ENCODE results near the gene KRTAP5-6.
"Not testable (repeated sequence)": the region's sequence is repeated elsewhere in the genome, so short reads cannot be mapped to it uniquely, and the experiment has no call there.

Gene KRTAP5-6

GRCh38 chr11:1669546-1670218, 27.3 kb upstream of the KRTAP5-6 start:
- Histone ChIP-seq H3K9me3 (no peaks in the 10 kb centered on the region), H3K4me1 (no peaks in the 10 kb centered on the region), H3K36me3 (replicated peaks) (no peaks in the 10 kb centered on the region), H3K4me3 (no peak overlapping the region), H3K27me3 (ENCODE audit: low read depth) (peaks cover 42% of the 10 kb centered on the region)
- in situ Hi-C loops (cut with MboI; ENCODE audit: low sequenced_read_pairs) = no loop called here
- DNase-seq (ENCODE audit: low spot score in 2 of 2) = no peak

- H3K9me3 ChIP-seq; H3K4me1 ChIP-seq; in situ Hi-C loops (cut with MboI; ENCODE audit: low sequenced_read_pairs); DNase-seq (ENCODE audit: low spot score in 2 of 2); H3K36me3 ChIP-seq (replicated peaks); H3K4me3 ChIP-seq: not testable (repeated sequence)
- peaks cover 50% of the 10 kb centered on the region for H3K27me3 ChIP-seq (ENCODE audit: low read depth)
These were observed 26.5 kb upstream of the KRTAP5-6 start for GRCh38 chr11:1670457-1670856.

- in situ Hi-C loops (cut with MboI; ENCODE audit: low sequenced_read_pairs) = no loop called here
- Histone ChIP-seq H3K4me1 (no peaks in the 10 kb centered on the region), H3K36me3 (replicated peaks) (no peaks in the 10 kb centered on the region), H3K4me3 (no peak overlapping the region), H3K27me3 (ENCODE audit: low read depth) (peaks cover 55% of the 10 kb centered on the region), H3K9me3 (no peaks in the 10 kb centered on the region)
- no peak for DNase-seq (ENCODE audit: low spot score in 2 of 2)
These were observed 26.1 kb upstream of the KRTAP5-6 start for GRCh38 chr11:1670905-1671371.

- no peak for DNase-seq (ENCODE audit: low spot score in 2 of 2)
- in situ Hi-C loops (cut with MboI; ENCODE audit: low sequenced_read_pairs) = no loop called here
- Histone ChIP-seq H3K36me3 (replicated peaks) (no peaks in the 10 kb centered on the region), H3K27me3 (ENCODE audit: low read depth) (peaks cover 62% of the 10 kb centered on the region), H3K4me1 (no peaks in the 10 kb centered on the region), H3K9me3 (no peaks in the 10 kb centered on the region), H3K4me3 (no peak overlapping the region)
These were observed 25.3 kb upstream of the KRTAP5-6 start for GRCh38 chr11:1671658-1672057.

GRCh38 chr11:1672613-1673350, 24.2 kb upstream of the KRTAP5-6 start:
- Histone ChIP-seq H3K9me3 (no peaks in the 10 kb centered on the region), H3K36me3 (replicated peaks) (no peaks in the 10 kb centered on the region), H3K4me1 (no peaks in the 10 kb centered on the region), H3K4me3 (no peak overlapping the region), H3K27me3 (ENCODE audit: low read depth) (peaks cover 62% of the 10 kb centered on the region)
- DNase-seq (ENCODE audit: low spot score in 2 of 2) = no peak
- in situ Hi-C loops (cut with MboI; ENCODE audit: low sequenced_read_pairs) = no loop called here

GRCh38 chr11:1673446-1674172, 23.4 kb upstream of the KRTAP5-6 start:
- in situ Hi-C loops (cut with MboI; ENCODE audit: low sequenced_read_pairs) = no loop called here
- Histone ChIP-seq H3K4me3 (no peak overlapping the region), H3K4me1 (no peaks in the 10 kb centered on the region), H3K36me3 (replicated peaks) (no peaks in the 10 kb centered on the region), H3K27me3 (ENCODE audit: low read depth) (peaks cover 60% of the 10 kb centered on the region), H3K9me3 (no peaks in the 10 kb centered on the region)
- no peak for DNase-seq (ENCODE audit: low spot score in 2 of 2)

- in situ Hi-C loops (cut with MboI; ENCODE audit: low sequenced_read_pairs) = no loop called here
- no peak overlapping the region for H3K4me3 ChIP-seq
- H3K4me1 ChIP-seq = no peaks in the 10 kb centered on the region
- H3K27me3 ChIP-seq (ENCODE audit: low read depth) = peaks cover 53% of the 10 kb centered on the region
- DNase-seq (ENCODE audit: low spot score in 2 of 2) = no peak
- H3K36me3 ChIP-seq (replicated peaks) = no peaks in the 10 kb centered on the region
- no peaks in the 10 kb centered on the region for H3K9me3 ChIP-seq
These were observed 22.5 kb upstream of the KRTAP5-6 start for GRCh38 chr11:1674173-1675131.

- no peak overlapping the region for H3K4me3 ChIP-seq
- no peaks in the 10 kb centered on the region for H3K9me3 ChIP-seq
- H3K27me3 ChIP-seq (ENCODE audit: low read depth) = peaks cover 47% of the 10 kb centered on the region
- in situ Hi-C loops (cut with MboI; ENCODE audit: low sequenced_read_pairs) = no loop called here
- no peak for DNase-seq (ENCODE audit: low spot score in 2 of 2)
- no peaks in the 10 kb centered on the region for H3K36me3 ChIP-seq (replicated peaks)
- no peaks in the 10 kb centered on the region for H3K4me1 ChIP-seq
These were observed 21.3 kb upstream of the KRTAP5-6 start for GRCh38 chr11:1675536-1676228.

- no peaks in the 10 kb centered on the region for H3K36me3 ChIP-seq (replicated peaks)
- in situ Hi-C loops (cut with MboI; ENCODE audit: low sequenced_read_pairs) = no loop called here
These were observed 20.7 kb upstream of the KRTAP5-6 start for GRCh38 chr11:1676229-1676740.

GRCh38 chr11:1679881-1680280, 17.1 kb upstream of the KRTAP5-6 start:
- Histone ChIP-seq H3K36me3 (replicated peaks) (no peaks in the 10 kb centered on the region), H3K27me3 (ENCODE audit: low read depth) (peaks cover 18% of the 10 kb centered on the region), H3K4me3 (no peak overlapping the region), H3K9me3 (no peaks in the 10 kb centered on the region), H3K4me1 (no peaks in the 10 kb centered on the region)
- in situ Hi-C loops (cut with MboI; ENCODE audit: low sequenced_read_pairs) = no loop called here
- no peak for DNase-seq (ENCODE audit: low spot score in 2 of 2)

More at GRCh38 chr11:1676229-1676740, 20.7 kb upstream of the KRTAP5-6 start:
- Histone ChIP-seq H3K9me3 (no peaks in the 10 kb centered on the region), H3K4me3 (no peak overlapping the region), H3K4me1 (no peaks in the 10 kb centered on the region), H3K27me3 (ENCODE audit: low read depth) (peaks cover 47% of the 10 kb centered on the region)
- no peak for DNase-seq (ENCODE audit: low spot score in 2 of 2)

GRCh38 chr11:1682225-1682905, 14.6 kb upstream of the KRTAP5-6 start:
- in situ Hi-C loops (cut with MboI; ENCODE audit: low sequenced_read_pairs) = no loop called here
- Histone ChIP-seq H3K36me3 (replicated peaks) (no peaks in the 10 kb centered on the region), H3K27me3 (ENCODE audit: low read depth) (no peaks in the 10 kb centered on the region), H3K9me3 (no peaks in the 10 kb centered on the region), H3K4me3 (no peak overlapping the region), H3K4me1 (no peaks in the 10 kb centered on the region)
- no peak for DNase-seq (ENCODE audit: low spot score in 2 of 2)

- H3K27me3 ChIP-seq (ENCODE audit: low read depth); H3K9me3 ChIP-seq; in situ Hi-C loops (cut with MboI; ENCODE audit: low sequenced_read_pairs); DNase-seq (ENCODE audit: low spot score in 2 of 2); H3K4me1 ChIP-seq; H3K4me3 ChIP-seq; H3K36me3 ChIP-seq (replicated peaks): not testable (repeated sequence)
These were observed 13.8 kb upstream of the KRTAP5-6 start for GRCh38 chr11:1683216-1683615.

All from HAP-1 (cell line).